SJCRH30 (cell line): ENCODE measurements around the gene DNM3. TPM values are rescaled to one million over a fixed set of nuclear protein-coding genes. Genes with fewer than 3 reads are reported as not detected.

ENCODE experiments used
- DNase-seq, 2 experiments: peaks; one replicate each; pipeline ENCODE4 v3.0.0-alpha.2; 2015 to 2020
- H3K27ac ChIP-seq: fragments of 250-450 bp; sonication (Bioruptor Pico); 2 replicates; pipeline ENCODE4 v1.5.1; 2020; ENCODE audit warnings: mild to moderate bottlenecking, moderate library complexity
- H3K27me3 ChIP-seq: fragments of 250-450 bp; sonication (Bioruptor Pico); 2 replicates; pipeline ENCODE4 v1.5.1; 2020; ENCODE audit warnings: mild to moderate bottlenecking, moderate library complexity
- H3K36me3 ChIP-seq: fragments of 250-450 bp; sonication (Bioruptor Pico); 2 replicates; pipeline ENCODE4 v1.5.1; 2020; ENCODE audit warnings: mild to moderate bottlenecking, moderate library complexity
- H3K4me1 ChIP-seq: fragments of 250-450 bp; sonication (Bioruptor Pico); 2 replicates; pipeline ENCODE4 v1.5.1; 2020; ENCODE audit warnings: mild to moderate bottlenecking, moderate library complexity
- H3K4me3 ChIP-seq: fragments of 250-450 bp; sonication (Bioruptor Pico); 2 replicates; pipeline ENCODE4 v1.5.1; 2020; ENCODE audit warnings: mild to moderate bottlenecking, moderate library complexity
- H3K9me3 ChIP-seq: fragments of 250-450 bp; sonication (Bioruptor Pico); replicated peaks from 2 replicates; pipeline ENCODE4 v1.5.1; 2020; ENCODE audit warnings: mild to moderate bottlenecking, moderate library complexity
- total RNA-seq: library from RNA; depleted of rRNA; stranded (reverse); fragments of >200 nt; shearing (Covaris generic); gene quantifications from 2 replicates; pipeline ENCODE4 v1.2.3, GENCODE V29; 2014

DNM3 gene
- total RNA-seq, 1 experiment from 2014 or later, result 13.7 TPM

DNA sequence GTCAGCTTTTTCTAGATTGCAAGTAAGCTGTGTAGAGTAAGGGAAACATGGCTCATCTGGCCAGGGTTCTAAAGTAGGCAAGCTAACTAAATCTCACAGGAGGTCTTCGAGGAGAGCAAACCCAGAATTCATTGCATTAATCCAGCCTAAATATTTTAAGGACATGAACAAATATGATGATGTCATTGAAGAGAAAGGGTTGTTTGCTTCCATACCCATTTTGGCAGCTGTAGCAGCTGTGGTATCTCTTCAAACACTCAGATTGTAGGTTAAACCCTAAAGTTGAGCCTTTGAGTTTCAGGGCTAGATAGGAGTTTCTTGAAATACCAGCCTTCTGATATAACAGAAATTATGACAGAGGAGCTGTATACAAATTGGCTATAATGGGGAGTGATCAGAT, 378.7 kb downstream of the DNM3 start:
- Histone ChIP-seq H3K36me3 (no peaks in the 10 kb centered on the region), H3K4me3 (no peak overlapping the region; the same call in 1 of the 2 replicates), H3K27ac (peak overlapping the region; percentile 89), H3K27me3 (no peaks in the 10 kb centered on the region), H3K9me3 (no peaks in the 10 kb centered on the region), H3K4me1 (peaks cover 41% of the 10 kb centered on the region)
- peak; percentile 64 to 90 for DNase-seq

DNA sequence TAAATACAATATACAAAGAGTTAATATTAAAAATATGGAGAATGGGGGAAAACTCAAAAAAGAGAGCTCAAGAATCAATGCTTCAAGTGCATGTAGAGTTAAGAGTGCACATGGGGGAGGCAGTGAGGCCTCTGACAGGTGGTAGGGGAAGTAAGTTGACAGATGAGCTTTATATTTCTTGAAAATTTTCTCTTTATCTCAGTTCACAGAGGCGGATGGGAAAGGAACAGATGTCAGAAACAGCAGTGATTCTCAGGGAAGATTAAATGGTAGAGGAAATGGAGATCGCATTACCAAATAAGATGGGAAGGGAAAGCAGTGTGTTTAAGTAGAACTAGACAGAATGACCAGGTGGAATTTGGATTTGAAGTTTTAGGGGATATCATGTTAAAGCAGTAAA, 379.1 kb downstream of the DNM3 start:
- Histone ChIP-seq H3K36me3 (no peaks in the 10 kb centered on the region), H3K27ac (peak overlapping the region; percentile 89)
- peak; percentile 73 to 90 for DNase-seq

DNA sequence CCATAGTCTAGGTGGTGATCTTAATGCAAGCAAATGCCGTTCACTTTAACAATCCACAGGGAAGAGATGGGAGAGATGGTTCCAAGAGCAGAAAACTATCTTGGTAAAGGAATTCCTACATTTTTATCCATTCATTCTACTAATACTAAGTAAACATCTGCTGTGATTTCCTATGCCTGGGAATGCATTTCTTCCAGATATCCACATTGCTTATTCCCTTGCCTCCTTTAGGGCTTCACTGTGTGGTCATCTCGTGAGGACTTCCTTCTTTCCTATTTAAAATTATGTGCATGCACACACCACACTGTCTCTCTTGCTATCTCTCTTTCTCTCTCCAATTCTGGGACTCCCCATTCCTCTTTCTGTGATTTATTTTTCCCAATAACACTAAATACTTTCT, 380.1 kb downstream of the DNM3 start:
- Histone ChIP-seq H3K36me3 (no peaks in the 10 kb centered on the region), H3K27me3 (no peaks in the 10 kb centered on the region), H3K4me3 (no peak overlapping the region), H3K9me3 (no peaks in the 10 kb centered on the region), H3K4me1 (peaks cover 41% of the 10 kb centered on the region), H3K27ac (peak overlapping the region; percentile 89)
- DNase-seq, result no peak

More for the DNA sequence above, 379.1 kb downstream of the DNM3 start:
- Histone ChIP-seq H3K4me3 (no peak overlapping the region), H3K9me3 (no peaks in the 10 kb centered on the region), H3K4me1 (peaks cover 41% of the 10 kb centered on the region), H3K27me3 (no peaks in the 10 kb centered on the region)

DNA sequence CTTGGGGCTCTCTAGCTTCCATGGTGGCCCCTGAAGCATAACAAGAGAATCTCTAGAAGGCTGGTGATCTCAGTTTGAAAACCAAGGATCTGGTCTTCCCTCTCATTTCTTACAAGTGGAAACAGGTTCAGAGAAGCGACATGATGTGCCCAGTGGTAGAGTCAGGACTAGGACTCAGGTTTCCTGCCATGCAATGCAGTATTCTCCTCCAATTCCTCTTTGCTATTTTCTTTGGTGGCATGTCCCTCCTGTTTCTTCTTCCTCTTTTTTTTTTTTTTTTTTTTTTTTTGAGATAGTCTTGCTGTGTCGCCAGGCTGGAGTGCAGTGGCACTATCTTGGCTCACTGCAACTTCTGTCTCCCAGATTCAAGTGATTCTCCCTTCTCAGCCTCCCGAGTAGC, 383.6 kb downstream of the DNM3 start:
- peaks cover 22% of the 10 kb centered on the region for H3K4me1 ChIP-seq
- H3K4me3 ChIP-seq, result no peak overlapping the region
- no peak for DNase-seq
- H3K27me3 ChIP-seq, result no peaks in the 10 kb centered on the region
- no peaks in the 10 kb centered on the region for H3K36me3 ChIP-seq
- no peak overlapping the region for H3K27ac ChIP-seq
- H3K9me3 ChIP-seq, result no peaks in the 10 kb centered on the region

DNA sequence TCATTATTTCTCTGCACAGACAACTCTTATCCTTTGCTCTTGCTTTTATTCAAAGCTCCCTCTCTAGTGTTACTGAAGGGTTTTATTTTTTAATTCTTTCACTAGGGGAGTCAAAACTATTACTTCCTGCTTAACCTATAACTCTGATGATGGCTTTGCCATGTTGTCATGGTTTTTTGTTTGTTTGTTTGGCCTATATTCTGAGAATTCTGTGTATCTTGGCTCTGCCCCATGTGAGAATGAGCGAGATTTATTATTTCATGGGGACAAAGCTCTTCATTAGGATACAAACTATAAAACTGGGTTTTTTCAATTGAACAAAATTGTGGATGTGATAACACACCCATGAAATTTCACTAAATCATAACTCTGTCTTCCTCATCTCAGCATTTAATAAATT, 388.6 kb downstream of the DNM3 start:
- Histone ChIP-seq H3K27me3 (no peaks in the 10 kb centered on the region), H3K4me3 (no peak overlapping the region), H3K4me1 (no peaks in the 10 kb centered on the region), H3K9me3 (no peaks in the 10 kb centered on the region), H3K36me3 (no peaks in the 10 kb centered on the region), H3K27ac (no peak overlapping the region)
- DNase-seq, result no peak

DNA sequence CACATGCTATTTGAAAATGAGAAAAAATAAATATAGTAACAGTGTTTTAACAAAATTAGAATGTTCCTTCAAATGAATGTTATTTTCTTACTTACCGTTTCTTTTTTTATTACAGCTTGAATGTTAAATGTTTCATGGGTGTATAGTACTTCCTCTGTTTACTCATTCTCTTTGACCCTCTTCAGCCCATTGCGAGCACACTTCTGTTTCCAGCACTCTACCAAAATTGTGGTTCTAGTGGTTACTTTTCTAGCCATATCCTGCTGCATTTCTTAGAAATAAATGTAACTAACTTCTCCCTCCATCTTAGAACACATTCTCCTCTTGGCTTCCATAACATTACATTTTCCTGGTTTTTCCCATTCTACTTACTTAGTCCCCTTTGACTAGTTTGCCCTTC, 389.2 kb downstream of the DNM3 start:
- Histone ChIP-seq H3K9me3 (no peaks in the 10 kb centered on the region), H3K27me3 (no peaks in the 10 kb centered on the region), H3K27ac (no peak overlapping the region), H3K4me3 (no peak overlapping the region), H3K36me3 (no peaks in the 10 kb centered on the region), H3K4me1 (no peaks in the 10 kb centered on the region)
- DNase-seq, result no peak

DNA sequence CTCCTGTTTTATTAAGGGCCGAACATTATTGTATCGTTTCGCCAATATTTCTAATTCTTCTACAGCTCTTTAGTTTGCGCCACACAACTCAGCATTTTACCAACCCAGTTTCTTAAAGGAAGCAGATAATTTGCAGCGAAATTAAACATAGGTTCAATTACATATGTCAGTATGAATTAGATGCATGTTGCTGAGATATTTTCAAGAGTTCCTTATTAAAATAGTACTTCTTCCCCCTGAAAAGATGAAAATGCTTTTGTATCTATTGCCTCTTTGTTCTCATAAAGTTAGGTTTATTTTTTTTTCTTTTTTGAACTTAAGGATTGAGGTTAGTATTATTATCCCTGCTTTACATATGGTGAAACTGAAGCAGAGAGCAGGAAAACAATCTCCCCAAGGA, 395.7 kb downstream of the DNM3 start:
- Histone ChIP-seq H3K9me3 (0 out of 2 replicates have a peak, but pooled peaks cover 4% of the 10 kb centered on the region), H3K4me3 (no peak overlapping the region), H3K4me1 (no peaks in the 10 kb centered on the region), H3K36me3 (no peaks in the 10 kb centered on the region), H3K27me3 (no peaks in the 10 kb centered on the region), H3K27ac (no peak overlapping the region)
- no peak for DNase-seq

DNA sequence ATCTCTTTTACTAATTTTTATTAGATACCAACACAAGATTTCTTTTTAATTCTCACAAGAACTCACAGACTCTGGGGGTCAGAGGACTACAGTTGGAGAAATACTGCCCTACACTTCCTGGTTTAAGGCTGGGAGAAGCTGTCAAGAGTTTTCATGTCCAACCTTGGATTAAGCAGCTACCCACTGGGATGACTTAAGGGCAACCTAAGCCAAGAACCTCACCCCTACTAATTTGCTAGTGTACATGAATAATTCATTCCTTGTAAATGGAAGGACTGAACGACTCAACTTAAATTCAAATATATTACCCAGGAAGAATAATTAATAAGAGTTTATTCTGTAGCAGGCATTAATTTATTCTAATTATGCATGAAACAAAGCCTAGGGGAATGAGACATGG, 396.9 kb downstream of the DNM3 start:
- Histone ChIP-seq H3K9me3 (0 out of 2 replicates have a peak, but pooled peaks cover 4% of the 10 kb centered on the region), H3K4me1 (no peaks in the 10 kb centered on the region), H3K27me3 (no peaks in the 10 kb centered on the region), H3K4me3 (no peak overlapping the region), H3K36me3 (no peaks in the 10 kb centered on the region), H3K27ac (no peak overlapping the region)
- DNase-seq, result no peak

DNA sequence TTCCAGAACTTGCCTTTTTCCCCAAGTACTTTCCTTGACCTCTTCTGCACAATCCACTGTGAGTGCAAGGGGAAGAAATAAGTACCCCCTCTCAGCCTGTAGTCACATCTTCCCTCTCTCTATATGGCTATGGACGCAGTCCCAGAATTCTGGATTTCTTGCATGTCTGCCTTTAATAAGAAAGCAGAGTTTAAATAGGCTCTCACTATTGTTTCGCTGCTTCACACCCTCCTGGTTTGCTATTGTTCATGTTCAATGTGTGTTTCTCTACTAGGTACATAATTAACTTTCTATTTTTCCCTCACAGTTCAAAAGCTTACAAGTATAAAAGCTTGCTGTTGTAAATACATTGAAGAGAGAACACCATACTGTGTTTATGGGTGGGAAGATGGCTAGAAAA, 397.7 kb downstream of the DNM3 start:
- H3K9me3 ChIP-seq, result 0 out of 2 replicates have a peak, but pooled peaks cover 4% of the 10 kb centered on the region
- H3K27ac ChIP-seq, result no peak overlapping the region
- H3K27me3 ChIP-seq, result no peaks in the 10 kb centered on the region
- no peaks in the 10 kb centered on the region for H3K36me3 ChIP-seq
- DNase-seq, result no peak
- H3K4me3 ChIP-seq, result no peak overlapping the region
- H3K4me1 ChIP-seq, result no peaks in the 10 kb centered on the region

DNA sequence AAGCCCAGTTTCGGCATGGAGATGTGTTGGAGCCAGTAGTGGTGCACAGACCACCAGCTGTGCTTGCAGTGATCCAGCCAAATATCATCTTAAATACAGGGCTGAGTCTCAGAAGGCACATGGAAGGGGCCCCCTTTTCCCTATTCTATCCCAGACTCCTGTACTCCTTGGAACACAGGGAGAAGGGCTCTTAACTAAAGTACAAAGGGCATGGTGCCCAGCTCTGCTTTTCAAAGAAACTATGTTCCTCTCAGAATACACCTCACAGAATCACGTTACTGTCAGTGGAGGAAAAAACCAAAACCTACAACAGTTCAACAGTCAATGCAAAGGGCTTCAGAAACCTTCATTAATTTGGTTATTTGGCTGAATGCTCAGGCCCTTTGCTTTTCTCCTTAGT, 398.6 kb downstream of the DNM3 start:
- no peak for DNase-seq
- H3K9me3 ChIP-seq, result 0 out of 2 replicates have a peak, but pooled peaks cover 4% of the 10 kb centered on the region
- no peaks in the 10 kb centered on the region for H3K4me1 ChIP-seq
- no peak overlapping the region for H3K4me3 ChIP-seq
- H3K36me3 ChIP-seq, result no peaks in the 10 kb centered on the region
- H3K27me3 ChIP-seq, result no peaks in the 10 kb centered on the region
- no peak overlapping the region for H3K27ac ChIP-seq

DNA sequence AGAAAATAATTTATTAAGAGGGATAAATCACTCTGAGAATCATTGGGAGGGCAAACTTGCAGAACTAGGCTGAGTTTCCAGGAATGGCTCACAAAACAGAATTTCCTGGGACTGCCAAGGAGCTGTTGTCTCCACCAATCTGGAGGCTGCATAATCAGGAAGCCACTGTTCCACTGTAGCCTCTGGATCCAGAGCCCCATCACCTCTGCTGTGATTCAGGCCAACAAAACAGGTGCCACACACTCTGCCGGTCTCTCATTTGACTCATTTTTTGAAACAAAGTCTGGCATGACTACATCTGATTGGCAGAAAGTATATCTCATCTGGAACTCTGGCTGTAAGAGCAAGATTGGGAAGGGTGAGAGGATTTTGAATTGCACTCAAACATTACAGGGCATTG, 400.2 kb downstream of the DNM3 start:
- no peak for DNase-seq
- H3K27ac ChIP-seq, result no peak overlapping the region
- no peak overlapping the region for H3K4me3 ChIP-seq
- no peaks in the 10 kb centered on the region for H3K4me1 ChIP-seq
- H3K27me3 ChIP-seq, result no peaks in the 10 kb centered on the region
- no peaks in the 10 kb centered on the region for H3K9me3 ChIP-seq
- H3K36me3 ChIP-seq, result no peaks in the 10 kb centered on the region

DNA sequence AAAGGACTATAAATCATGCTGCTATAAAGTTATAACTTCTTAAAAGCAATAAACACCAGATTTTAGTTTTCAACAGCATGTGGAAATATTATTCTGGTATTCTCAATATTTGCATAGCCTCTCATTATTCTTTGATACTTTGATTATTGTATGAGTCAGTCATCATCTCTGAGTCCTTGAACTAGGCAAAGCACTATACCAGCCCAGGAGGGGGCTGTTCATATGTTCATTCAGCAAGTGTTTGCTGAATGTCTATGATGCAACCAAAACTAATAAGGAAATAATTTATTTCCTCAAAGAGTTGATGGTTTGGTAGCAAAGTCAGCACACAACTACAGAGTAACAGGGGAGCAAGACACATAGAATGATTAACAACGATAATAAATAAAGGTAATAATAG, 403.6 kb downstream of the DNM3 start:
- H3K36me3 ChIP-seq, result no peaks in the 10 kb centered on the region
- no peak overlapping the region for H3K4me3 ChIP-seq
- 0 out of 2 replicates have a peak, but pooled peaks cover 3% of the 10 kb centered on the region for H3K9me3 ChIP-seq
- no peak overlapping the region for H3K27ac ChIP-seq
- no peaks in the 10 kb centered on the region for H3K27me3 ChIP-seq
- H3K4me1 ChIP-seq, result no peaks in the 10 kb centered on the region
- DNase-seq, result no peak

DNA sequence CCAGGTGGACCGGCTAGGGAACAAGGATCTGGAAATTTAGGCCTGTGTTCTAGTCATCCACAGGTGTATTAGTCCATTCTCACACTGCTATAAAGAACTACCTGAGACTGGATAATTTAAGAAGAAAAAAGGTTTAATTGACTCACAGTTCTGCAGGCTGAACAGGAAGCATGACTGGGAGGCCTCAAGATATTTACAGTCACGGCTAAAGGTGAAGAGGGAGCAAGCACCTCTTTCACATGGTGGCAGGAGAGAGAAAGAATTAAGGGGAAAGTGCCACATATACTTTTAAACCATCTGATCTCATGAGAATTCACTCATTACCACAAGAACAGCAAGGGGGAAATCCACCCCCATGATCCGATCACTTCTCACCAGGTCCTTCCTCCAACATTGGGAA, 404.5 kb downstream of the DNM3 start:
- H3K4me1 ChIP-seq, result no peaks in the 10 kb centered on the region
- no peak overlapping the region for H3K27ac ChIP-seq
- no peaks in the 10 kb centered on the region for H3K36me3 ChIP-seq
- no peak overlapping the region for H3K4me3 ChIP-seq
- no peaks in the 10 kb centered on the region for H3K27me3 ChIP-seq
- DNase-seq, result no peak
- 0 out of 2 replicates have a peak, but pooled peaks cover 3% of the 10 kb centered on the region for H3K9me3 ChIP-seq

DNA sequence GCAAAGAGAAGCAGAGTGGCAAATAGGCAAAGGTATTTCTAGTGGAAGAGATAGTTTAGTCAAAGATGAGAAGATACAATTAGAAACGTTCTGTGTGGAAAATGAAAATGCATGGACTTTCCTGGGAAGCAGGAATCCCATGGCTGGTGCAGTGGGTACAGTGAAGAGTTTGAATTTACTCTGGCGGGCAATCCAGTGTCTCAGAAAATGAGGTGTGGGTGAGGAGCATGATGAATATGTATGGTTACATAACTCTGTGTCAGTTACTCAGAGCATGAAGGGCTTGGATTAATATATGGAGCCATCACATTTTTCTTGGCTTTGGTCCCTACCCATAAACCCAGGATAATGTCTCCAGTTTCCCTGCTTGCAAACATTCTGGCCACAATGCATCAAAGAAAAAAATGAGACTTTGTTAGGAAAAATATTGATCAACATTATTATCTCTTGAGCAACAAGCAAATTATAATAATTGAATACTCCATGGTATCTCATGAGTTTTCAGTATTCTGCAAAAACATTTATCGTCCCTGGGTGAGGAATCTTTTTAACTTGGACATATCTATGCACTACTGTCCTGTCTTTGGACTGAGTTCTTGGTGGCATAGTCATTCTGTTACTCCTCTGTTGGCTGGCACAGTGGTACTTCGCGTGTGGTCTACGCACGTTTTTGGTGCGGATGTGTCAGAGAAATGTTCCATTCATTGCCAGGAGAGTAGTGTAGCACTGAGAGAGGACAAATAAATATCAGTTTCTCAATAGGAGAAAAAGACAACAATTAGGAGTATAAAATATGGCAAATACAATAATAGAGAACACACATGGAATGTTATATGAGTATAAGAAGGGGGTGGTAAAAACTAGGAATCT, 405.5 kb downstream of the DNM3 start:
- Histone ChIP-seq H3K27me3 (no peaks in the 10 kb centered on the region), H3K36me3 (no peaks in the 10 kb centered on the region), H3K9me3 (0 out of 2 replicates have a peak, but pooled peaks cover 3% of the 10 kb centered on the region), H3K4me3 (no peak overlapping the region), H3K27ac (no peak overlapping the region), H3K4me1 (no peaks in the 10 kb centered on the region)
- no peak for DNase-seq

DNA sequence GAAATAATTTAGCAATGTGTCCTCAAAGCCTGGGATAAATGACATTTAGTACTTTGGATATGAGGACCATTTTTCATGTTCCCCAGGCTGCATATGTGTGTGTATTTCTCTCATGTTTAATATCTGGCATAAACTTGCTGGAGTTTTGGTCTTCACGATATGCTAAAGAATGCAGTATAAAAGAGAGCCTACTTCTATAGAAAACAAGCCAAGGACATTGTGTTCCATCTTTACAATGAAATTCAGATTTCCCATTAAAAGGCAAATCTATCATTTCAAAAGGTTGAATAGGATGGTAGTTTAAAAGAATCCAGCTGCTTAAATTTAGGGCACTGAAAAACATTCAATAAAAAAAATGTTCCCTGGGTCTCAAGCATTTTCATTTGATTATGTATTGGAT, 410.2 kb downstream of the DNM3 start:
- no peak for DNase-seq
- no peaks in the 10 kb centered on the region for H3K36me3 ChIP-seq
- peaks cover 20% of the 10 kb centered on the region for H3K4me1 ChIP-seq
- H3K9me3 ChIP-seq, result 0 out of 2 replicates have a peak, but pooled peaks cover 3% of the 10 kb centered on the region
- no peaks in the 10 kb centered on the region for H3K27me3 ChIP-seq
- H3K4me3 ChIP-seq, result no peak overlapping the region
- H3K27ac ChIP-seq, result no peak overlapping the region

DNA sequence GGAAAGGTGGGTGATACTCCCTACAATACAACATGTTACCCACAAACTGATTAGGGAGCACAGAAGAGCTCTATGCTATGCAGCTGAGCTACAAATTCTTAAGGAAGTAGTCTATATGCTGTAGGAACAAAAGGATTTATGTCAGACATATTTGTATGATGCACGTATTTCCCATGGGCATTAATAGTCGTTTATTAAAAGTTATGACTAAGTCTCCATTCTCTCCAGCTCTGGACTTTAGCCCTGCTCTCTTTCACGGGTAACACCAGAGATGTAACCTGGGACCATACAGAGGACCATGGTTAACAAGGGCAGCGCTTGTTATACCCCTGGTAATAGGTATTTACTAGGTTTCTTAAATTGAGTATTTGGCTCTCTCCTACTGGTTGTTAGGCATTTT, 411.0 kb downstream of the DNM3 start:
- no peaks in the 10 kb centered on the region for H3K27me3 ChIP-seq
- peaks cover 20% of the 10 kb centered on the region for H3K4me1 ChIP-seq
- no peak for DNase-seq
- no peak overlapping the region for H3K4me3 ChIP-seq
- H3K9me3 ChIP-seq, result no peaks in the 10 kb centered on the region
- no peaks in the 10 kb centered on the region for H3K36me3 ChIP-seq
- H3K27ac ChIP-seq, result no peak overlapping the region
